GM21723 (cell line): ENCODE measurements around the gene SORT1.
"Not testable (repeated sequence)": the region's sequence is repeated elsewhere in the genome, so short reads cannot be mapped to it uniquely, and the experiment has no call there.

Source experiments
- ATAC-seq: cut with Tn5 transposase; IDR thresholded peaks from one replicate; pipeline ENCODE4 v1.9.1; 2021; ENCODE audit warnings: mild to moderate bottlenecking, moderate library complexity; ENCODE audit not compliant: unreplicated experiment

Gene SORT1

DNA sequence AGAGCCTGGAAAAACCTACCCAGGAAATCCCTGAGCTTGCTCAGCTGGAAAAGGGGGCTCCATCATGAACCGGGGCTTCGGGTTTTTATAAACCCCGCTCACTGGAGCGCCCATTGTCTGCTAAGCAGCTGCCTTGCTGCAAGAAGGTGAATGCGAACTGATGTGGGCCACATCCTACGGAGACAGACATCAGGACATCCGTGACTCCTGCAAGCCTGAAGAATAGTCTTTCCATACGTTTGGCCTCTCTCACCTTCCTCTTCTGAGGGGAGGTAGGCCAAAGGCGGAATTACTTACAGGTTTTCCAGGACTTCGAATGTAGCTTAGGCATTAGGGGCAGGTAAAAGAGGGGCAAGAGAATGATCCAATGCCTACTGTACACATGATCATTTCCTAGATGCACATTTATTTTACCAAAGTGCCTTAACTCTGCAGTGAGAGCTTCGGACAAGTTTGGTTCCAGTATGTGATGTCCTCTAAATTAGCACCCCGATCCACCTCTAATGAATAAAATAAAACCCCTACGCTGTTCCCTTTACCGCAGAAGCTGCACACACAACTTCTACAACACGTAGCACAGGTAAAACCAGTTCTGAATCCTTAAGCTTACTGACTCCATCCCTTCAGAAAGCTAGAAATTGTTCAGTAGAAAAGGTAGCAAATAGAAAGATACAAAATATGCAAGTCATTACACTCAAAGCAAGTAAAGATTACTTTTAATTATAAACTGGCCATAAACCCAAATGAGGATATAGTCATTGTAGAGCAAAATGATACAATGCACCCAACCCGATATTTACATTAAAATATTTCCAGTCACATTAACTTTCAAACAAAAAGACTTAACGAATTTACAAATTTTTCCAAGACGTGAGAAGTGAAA, 866 bp upstream of the SORT1 start:
- ATAC-seq = no peak

DNA sequence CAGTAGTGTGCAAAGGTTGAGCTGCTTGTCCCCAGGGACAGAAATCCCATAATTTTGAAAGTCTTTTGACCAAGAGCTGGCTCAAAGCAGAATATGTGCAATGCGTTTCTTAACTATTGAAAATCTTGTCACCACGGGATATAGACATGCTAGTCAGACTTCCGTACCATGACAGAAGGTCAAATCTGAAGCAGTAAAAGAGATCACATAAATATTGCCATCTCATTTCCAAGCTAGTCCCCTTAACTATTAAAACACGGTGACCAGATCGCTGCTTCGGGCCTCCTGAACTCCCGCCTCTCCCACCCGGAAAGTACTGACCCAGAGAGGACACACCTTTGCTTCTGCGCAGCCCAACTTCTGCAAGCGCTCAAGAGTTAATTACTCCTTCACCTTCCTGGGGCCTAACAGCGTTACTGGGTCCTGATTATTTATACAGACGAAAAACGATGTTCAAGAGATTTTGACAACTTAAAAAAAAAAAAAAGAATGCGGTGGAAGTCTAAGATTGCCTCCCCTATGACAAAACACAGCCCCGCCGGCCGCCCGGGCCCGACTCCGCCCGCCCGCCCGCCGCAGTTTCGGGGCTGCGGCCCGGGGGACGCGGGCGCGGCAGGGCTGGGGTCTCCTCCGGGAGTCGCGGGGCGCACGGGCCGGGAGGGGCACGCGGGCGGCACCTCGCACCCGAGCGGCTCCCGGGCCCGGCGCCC, 692 bp downstream of the SORT1 start:
- no peak for ATAC-seq

DNA sequence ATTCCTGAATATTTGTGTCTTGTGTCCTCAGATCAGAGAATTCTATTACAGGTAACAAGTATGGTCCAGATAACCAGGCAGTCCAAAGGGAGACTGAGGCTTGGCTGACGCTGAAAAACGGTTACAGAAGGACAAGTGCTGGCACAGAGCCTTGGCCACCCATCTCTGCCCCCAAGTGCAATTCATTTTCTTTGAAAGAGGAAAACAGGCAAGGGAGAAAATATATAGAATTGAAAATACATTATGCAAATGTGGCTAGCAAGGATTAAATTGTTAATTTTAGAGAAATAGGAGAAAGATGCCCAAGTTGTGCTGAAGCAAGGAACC, 1.2 kb downstream of the SORT1 start:
- ATAC-seq = no peak

DNA sequence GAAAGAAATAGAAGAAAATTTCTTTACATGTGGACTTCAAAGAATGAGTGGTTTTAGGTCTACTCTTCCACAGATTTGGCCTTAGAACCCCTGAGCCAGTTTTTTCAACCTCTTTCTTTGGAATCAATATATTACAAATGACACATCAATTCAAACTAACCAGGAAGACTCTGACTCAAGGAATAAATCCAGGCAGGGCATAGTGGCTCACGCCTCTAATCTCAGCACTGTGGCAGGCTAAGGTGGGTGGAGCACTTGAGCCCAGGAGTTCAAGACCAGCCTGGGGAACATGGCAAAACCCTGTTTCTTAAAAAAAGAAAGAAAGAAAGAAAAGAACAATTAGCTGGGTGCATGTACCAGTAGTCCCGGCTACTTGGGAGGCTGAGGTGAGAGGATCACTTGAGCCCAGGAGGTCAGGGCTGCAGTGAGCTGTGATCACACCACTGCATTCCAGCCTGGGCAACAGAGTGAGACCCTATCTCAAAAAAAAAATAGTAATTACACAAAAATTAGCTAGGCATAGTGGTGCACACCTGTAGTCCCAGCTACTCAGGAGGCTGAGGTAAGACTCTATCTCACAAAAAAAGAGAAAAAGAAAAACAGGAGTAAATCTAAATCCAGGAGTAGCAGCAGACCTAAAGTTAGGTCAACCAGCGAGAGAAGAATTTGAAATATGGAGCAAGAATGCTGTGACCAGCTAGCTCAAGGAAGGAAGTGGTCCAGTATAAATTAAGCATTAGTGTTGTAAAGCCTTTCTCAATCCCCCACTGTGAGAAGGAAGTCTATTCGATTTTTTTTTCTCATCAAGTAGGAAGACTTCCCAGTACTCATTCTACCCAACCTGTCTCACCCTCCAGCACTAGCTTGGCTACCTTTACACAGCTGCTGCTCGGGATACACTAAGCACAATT, 1.9 kb downstream of the SORT1 start:
- no peak for ATAC-seq

DNA sequence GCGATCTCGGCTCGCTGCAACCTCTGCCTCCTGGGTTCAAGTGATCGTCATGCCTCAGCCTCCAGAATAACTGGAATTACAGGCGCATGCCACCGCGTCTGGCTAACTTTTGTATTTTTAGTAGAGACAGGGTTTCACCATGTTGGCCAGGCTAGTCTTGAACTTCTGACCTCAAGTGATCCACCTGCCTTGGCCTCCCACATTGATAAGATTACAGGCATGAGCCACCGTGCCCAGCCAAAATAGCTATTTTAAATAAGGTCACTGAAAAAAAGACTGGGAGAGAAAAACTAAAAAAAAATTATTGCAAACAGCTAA, 2.5 kb downstream of the SORT1 start:
- not testable (repeated sequence) for ATAC-seq

DNA sequence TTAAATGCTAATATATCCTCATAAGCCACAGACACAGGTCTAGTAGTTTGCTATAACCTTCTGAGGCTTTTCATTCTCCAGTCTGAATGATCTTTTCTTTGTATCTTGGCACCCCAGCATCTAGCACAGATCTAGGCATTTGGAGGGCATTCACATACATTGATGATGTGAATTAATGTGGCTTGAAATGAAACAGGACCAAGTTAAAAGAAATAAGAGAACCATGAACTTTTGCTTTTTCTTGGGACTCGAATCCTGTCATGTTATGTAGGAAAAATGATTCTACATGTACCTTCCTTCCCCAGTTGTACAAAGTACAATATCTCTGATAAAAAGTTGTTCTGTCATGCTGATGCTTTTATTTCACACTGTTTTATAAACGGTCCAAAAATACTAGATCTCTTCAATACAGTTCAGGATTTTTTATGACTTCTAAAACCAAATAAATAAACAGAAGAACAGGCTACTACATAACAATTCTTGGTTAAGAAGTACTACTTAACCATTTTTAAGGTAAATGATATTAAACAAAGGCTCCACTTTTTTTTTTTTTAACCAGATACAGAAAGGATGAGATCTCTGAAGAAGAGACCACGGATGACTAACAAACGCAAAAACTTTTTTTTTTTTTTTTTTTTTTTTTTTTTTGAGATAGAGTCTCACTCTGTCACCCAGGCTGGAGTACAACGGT, 3.0 kb downstream of the SORT1 start:
- ATAC-seq = no peak

DNA sequence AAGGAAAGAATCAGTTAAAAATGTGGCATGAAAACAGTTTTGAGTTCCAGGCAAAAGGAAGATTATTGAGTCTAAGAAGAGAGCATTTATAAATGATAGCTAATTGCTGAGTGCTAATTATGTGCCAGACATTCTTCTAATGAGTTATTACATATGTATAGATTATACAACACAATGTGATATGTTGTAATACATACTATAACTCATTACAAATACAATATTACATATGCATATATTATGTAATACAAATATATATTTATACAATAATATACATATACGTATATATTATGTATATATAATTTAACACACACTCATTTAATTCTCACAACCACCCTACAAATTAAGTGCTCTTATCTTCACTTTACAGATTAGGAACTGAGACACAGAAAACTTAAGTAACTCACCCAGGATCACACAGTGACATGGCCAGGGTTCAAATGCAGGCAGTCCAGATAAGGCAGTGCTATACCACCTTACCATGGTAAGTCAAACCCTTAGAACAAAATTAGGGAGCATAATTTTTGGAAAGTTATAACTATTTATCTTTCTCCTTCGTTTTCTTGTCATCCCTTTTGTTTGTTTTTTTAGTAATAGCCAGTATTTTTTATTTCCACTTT, 4.0 kb downstream of the SORT1 start:
- no peak for ATAC-seq

DNA sequence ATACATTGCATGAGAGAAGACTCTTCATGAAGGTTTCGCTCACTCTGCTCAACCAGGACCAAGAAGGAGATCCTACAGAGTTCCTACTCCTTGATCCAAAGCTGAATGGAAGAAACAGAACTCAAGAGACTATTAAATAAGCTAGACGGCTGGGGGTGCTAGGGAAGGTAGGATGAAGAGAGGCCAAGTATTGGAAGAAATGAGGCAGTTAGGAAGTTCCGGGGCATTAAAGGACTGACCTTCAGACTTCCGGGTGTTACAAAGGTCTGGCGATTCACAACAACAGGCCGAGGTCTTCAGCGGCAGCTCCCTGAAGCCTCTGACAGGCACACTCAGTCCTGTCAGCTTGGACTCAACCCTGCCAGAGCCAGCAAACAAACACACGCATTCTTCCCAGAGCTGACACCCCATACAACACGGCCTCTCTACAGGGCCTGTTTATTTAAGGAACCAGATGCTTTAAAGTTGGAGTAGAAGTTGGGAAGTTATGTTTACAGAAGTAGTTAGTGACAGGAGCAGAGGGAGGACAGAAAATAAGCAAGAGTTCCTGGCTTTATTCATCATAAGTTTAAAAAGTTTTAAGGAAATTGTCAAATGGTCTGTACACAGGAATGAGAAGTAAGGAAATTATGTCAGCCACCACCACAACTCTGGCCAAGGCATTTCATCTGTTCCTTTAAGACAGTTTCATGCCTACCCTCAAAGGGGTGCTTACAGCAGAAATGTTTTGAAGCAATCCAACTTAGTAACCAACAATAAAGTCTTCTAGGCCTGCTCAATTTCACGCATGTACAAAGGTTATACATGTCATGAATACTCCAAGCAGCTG, 4.7 kb downstream of the SORT1 start:
- no peak for ATAC-seq

DNA sequence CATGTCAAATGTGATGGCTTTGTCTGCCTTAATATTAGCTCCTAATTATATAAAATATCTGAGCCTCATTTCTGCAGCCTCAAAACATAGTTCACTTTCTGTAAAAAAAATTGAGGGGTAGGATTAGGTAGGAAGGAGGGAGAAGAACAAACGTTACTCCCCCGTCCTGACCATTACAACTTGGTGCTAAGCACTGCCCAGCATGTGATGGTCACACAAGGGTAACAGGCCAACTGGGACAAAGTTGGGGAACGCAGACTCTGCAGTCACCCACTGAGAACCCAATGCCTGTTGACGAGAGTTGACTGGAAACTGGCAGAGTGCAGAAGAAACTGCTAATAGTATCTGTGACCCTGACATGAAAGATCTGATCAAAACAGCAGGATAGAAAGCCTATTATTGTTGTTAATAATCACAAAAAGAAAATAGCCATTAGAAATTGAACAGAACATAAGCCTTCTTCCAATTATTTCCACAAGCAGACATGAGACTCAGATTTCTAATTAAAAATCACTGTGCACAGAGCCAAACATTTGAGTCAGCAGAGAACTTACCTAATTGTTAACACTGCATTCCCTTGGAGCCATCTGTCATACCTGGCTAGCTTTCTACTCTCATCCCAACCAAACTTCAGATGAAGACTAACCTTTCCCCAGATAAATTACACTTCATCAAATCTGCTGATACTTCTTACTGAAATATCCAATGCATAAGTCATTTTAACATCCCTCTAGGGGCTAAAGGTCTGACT, 5.5 kb downstream of the SORT1 start:
- peak; percentile 18 for ATAC-seq

DNA sequence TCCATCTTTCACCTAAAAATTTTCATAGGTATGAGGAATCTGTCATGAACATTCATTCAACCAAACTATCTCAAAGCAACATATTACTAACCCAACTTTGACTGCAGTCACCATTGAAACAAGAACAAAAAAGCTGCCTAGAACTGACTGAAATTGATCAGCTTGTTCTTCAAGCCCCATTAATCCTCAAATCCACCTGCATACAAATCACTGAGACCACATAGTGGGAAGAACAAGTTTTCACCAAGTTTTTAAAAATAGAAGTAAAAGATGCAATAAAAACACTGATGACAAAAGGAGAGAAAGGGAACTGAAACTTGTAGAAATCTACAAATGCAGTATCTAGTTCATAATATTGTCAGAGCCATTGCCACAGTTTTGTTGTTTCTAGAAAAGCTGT, 6.1 kb downstream of the SORT1 start:
- peak; percentile 82 for ATAC-seq

DNA sequence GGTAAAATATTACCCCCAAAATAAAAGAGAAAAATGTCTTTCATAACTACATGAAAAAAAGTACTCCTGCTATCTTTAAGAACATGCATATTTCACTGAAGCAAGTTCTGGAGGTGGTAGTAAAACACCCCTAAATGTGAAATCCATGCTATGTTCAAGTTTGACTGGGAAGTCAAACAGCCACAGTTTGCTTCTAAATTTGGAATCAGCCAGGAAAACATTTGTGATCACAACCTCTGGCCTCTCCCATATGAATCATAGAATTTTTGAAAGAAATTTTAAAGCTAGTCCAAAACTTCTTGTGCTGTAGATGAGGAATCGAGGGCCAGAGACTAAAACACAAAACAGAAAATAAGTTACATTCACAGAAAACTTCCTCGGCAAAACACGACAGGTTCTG, 6.6 kb downstream of the SORT1 start:
- no peak for ATAC-seq

DNA sequence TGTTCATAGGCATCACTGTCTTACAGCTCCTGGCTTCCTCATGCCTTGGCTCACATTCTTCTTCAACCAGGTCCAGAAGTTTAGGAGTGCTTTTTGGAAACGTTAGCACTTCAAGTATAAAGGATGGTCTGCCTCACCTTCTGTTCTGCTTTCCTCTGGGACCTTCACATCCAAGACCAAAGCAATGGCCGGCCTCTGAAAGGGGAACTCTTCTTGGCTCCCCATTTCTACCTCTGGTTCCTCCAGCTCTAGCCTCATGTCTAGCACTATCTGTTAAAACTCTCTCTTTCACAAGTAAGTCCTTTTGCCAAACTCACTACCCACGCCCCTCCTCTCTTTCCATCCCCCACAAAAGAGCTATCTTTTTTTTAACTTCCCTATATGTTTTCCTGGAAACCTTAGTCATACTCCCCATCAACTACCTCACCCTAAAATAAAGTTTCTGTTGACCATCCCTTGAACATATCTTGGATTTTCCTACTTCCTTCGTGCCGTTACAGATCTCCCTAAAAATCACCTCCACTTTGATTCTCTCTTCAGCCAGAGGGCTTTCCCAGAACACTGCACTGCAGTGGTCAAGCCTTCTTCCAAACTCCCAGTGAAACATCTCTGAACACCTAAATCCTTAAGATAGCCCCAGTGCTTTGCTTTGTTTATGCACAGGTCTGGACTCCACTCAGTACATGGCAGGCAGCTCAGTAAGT, 7.9 kb downstream of the SORT1 start:
- no peak for ATAC-seq

DNA sequence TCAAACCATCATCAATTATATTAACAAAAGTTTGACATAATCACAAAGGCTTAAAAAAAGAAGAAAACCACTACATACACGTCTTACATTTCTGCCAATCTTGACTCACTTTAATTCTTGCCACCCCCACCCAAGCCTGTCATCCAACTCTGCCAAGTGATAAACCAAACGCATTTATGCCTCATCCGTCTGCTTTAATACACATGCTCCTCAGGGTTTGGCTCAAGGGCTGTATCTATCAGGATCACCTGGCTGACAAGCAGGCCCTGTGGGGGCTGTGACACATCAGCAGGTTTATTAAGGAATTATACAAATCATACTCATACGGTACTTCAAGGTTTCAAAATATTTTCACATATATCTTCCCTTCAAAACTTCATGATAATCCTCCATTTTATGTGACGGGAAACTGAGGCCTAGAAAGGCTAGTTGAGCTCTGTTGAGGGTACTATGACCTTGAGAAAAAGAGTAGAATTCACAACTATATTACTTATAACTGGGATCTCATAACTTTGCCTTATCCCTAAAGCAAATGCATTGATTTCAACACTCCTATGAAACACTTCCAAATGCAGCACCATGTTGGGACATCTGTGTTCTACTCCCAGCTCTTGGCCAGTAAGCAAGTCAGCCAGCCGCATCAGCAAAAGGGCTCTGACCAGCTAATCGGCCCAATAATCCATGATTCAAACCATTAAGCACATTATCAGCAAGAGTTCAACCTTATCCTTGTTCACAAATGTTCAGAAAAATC, 8.7 kb downstream of the SORT1 start:
- ATAC-seq = no peak

DNA sequence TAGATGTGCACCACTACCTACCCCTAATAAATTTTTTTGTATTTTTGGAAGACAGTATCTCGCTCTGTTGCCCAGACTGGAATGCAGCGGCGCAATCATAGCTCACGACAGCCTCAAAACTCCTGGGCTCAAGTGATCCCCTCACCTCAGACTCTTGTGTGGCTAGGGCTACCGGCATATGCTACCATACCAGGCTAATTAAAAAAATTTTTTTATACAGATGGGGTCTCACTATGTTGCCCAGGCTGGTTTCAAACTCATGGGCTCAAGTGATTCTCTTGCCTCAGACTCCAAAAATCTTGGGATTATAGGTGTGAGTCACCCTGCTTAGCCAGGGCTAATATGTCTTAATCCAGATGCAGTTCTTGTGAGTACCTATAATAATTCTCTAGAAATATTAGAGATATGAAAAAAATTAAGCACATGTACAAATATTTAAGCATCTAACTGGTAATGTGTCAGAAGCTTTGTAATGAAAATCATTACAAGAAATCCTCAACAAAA, 9.5 kb downstream of the SORT1 start:
- no peak for ATAC-seq

DNA sequence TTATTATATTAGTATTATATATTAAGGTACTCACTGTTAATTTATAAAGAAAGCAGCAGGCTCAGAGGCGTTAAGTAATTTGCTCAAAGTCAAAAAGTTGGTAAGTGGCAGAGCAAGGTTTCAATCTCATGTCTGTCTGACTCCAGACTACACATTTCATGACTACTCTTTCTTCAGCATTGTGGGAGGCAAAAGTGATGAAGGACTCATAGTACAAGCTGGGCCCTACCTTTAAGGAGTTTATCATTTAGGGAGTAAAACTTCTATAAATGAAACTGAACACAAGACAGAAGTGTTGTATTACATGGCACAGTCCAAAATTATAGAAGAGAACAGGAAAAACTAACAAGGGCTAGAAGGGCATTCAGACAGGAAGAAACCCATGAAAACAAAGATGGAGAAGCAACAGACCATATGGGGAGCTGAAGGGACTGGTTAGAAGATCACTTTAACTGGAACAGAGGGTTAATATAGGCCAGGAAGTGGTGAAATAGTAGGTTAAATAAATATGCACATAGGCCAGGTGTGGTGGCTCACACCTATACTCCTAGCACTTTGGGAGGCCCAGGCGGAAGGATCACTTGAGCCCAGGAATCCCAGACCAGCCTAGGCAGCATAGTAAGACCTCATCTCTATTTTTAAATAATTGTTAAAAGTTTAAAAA, 11.5 kb downstream of the SORT1 start:
- ATAC-seq = no peak

DNA sequence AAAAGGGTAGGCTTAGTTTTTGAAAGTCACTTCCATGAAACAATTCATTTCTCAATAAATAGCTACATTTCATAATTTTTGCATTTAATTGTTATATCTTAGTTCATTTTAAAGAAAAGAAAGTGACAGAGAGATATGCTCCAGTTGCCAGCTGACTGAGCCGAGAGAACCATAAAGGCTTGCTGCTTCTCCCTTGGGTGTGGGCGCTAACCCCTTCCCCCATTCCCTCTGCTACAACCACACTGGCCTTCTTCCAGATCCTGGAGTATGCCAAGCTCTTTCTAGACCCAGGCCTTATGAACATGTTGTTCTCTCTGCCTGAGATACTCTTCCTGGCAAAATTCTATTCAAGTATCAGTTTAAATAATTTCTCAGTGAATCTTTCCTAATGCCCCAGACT, 12.3 kb downstream of the SORT1 start:
- ATAC-seq = no peak

DNA sequence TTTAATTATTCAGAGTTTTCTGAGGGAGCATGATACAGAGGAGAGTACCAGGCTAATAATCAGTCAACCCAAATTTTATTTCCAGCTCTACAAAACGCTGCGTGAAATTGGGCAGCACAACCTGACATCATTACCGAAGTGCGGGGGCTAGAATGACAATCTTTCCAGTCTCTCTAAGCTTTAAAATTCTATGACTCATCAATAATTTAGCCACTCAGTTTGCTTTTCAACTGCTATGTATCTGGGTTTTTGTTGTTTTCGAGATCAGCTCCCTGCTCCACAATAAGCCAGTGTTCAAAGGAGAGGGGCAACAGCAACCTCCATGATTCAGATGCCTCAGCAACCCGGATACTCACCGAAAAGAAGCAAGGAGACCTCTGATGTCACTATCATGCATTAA, 13.9 kb downstream of the SORT1 start:
- no peak for ATAC-seq
